Measurements from ENCODE around the gene TMEM100.

The TMEM100 gene

DNA sequence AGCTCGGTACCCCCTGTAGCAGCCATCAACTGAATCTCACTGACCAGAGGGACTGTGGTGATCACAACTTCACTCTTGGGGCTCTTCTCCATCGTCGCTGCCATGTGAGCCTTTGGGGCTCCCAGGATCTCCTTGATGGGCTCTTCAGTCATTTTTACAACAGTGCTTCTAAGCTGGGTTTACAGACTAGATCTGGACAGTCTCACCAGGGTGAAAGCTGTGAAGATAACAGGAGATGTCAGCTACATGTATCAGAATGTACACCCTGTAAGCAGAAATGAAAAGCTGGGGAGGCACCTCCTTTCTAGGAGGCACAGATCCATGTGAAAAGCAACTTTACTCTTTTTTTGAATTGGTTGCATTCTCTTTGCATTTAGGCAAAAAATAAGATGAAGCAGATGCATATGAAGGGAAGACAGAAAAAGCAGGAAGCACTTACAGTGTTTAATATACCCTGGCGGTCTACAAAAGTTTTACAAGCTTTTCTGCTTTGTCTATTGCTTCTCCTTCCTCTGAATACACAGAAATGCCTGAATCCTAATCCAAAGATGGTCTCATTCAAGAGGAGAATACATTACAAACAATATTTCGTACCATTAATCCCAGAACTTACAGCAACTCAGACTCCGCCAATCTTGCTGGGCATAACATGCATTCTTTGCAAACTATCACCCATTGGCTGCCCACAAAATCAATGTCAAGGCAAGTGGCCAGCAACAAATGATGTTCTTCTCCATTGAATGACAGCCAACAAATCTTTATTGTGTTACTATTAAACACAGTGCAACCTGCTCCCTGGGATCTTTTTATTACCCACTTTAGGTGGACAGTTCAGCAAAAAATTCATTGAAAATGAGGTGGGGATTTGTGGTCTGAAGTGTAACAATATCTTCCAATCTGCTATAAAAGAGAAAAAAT is 1.5 kb downstream of the TMEM100 start:
- no peak for TF ChIP-seq POLR2A (IDR thresholded peaks at IDR 0.05; ENCODE audit: low read depth, low read length)
- DNase-seq (ENCODE audit: insufficient read length, low spot score) (no peak), FAIRE-seq (no peak)

DNA sequence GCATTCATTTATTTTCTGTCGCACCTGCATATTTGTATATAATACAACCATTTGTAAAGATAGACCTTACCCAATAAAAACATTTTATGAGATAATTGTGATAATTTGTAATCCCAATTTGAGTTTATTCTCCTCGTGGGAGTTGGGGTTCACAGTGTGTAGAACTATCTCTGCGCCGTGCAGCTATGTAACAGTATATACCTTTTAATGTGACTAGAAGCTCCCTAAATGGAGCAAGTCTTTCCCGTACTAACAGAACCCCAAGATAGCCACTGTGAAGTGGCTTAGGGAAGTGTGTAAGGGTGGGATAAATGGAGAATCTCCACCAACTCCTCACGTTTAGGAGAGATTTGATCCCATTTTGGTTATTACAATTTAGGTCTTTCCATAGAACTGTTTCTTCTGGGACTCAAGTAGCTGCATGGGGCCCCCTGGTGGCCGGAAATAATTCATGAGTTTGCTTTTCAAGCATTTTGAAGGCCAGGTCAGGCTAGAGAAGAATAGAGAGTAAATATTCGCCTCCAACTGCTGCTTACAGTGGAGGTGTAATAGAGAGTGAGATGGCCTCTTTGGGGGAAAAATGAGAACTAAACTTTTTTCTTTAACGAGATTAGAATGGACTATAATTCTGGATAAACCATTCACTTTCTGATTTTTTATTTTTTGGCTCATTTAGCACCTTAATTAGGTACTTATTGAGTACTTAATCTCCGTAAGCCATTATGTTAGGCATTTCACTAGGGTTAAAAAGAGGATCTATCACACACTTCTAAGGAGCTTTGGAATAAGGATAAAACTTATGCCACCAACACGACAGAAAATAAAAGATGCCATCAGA is 4.5 kb downstream of the TMEM100 start:
- FAIRE-seq (no peak), DNase-seq (ENCODE audit: insufficient read length, low spot score) (no peak)
- TF ChIP-seq POLR2A (IDR thresholded peaks at IDR 0.05; ENCODE audit: low read depth, low read length): no peak

DNA sequence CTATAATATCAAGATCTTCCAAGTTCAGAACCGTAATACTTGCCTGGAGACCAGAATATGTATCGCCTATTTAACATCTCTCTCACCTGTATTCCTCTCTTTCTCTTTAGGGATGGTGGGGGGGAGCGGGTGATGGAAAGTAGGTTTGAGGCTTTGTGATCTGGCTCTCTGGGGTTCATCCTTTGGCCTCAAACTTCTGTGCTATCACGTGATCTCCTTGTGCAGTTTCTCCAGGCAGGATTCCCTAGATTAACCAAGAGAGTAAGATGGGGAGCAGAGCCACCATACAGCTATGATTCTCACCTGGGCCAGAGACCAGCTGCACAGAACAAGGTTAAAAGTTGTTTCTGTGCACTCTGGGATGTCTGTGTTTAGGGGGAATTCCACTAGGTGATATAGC is 5.2 kb downstream of the TMEM100 start:
- FAIRE-seq: no peak
- DNase-seq (ENCODE audit: insufficient read length, low spot score): no peak
- no peak for TF ChIP-seq POLR2A (IDR thresholded peaks at IDR 0.05; ENCODE audit: low read depth, low read length)

DNA sequence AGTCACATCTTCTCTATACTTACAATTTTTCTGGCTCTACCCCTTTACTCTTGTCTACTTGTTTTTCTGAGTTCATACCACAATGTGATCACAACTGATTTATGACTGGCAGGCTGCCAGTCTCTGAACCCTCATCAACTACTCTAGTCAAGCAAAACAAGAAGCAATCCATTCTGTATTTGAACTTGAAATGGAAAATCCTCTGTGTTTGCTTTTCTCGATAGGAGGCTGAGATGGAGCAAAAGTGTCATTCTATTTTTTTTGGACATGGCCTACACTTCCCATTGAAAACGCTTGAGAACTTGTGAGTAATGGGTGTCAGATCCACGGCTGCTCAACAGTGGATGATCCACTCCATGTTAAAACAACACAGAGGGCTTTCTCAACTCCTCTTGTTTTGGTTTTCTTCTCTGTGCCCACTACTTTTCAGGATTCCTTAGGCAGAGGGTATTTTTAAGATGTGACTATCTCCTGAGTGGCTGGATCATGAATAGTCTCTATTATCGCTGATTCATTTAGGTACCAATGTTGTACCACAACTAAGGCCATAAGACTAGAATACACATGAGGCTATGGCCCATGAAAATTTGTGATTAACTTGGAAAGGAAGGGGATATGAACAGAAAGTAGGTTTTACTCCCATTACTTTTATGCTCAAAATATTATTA is 11.7 kb downstream of the TMEM100 start:
- FAIRE-seq (no peak), DNase-seq (ENCODE audit: insufficient read length, low spot score) (no peak)
- TF ChIP-seq POLR2A (IDR thresholded peaks at IDR 0.05; ENCODE audit: low read depth, low read length): no peak

DNA sequence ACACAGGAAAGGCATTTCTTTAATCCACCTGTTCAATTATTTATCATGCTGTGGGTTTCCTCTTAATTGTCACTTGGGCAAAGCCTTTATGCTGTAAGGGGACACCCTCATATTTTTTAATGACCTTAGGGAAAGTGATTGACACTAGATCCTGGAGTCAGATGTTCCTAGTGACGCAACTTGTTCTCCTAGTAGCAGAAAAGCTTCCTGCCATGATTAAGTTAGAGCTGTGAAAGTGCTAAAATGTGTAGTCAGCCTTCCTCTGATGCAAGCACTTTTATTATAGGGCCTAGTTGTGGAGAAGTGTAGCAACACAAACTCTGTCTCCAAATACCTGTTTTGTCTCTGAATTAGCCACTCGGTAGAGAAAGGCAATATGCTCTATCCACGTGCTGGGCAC is 12.3 kb downstream of the TMEM100 start:
- no peak for FAIRE-seq
- DNase-seq (ENCODE audit: insufficient read length, low spot score): no peak
- TF ChIP-seq POLR2A (IDR thresholded peaks at IDR 0.05; ENCODE audit: low read depth, low read length): no peak

DNA sequence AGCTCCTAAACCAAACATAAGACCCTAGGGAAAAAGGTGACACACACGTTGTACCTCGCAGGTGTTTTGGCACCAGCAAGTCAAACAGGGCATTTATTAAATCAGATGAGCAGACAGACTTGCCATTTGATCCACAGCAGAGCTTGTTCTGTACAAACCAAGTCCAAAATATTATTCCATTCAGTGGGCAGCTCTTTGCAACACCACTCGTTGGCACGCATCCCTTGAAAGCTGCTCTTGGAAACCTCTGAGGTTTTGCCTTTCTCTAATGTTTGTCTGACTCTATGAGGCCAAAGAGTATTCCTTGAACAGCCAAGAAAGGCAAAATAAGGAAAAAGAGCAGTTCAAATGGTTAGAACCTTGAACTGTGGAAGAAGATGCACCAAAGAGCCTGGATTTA is 12.7 kb downstream of the TMEM100 start:
- no peak for FAIRE-seq
- no peak for DNase-seq (ENCODE audit: insufficient read length, low spot score)
- TF ChIP-seq POLR2A (IDR thresholded peaks at IDR 0.05; ENCODE audit: low read depth, low read length): no peak

DNA sequence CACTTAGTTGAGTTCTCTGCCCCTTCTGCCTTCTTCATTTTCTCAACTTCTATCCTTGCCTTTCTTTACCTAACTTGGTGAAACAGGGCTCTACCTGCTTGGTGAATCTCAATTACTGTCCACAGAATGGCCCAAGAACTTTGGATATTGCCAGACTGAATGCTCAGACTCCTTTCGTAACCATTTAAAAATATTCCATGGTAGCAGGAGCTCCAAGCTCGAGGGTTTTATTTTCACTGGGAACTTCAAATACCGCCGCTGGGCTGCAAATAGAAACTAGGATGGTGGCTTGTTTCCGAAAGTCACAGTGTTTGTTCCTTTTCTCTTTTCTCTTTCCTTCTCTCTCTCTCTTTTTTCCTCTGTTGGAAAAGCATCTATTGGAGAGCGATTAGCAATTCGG is 13.2 kb downstream of the TMEM100 start:
- no peak for DNase-seq (ENCODE audit: insufficient read length, low spot score)
- FAIRE-seq: no peak
- no peak for TF ChIP-seq POLR2A (IDR thresholded peaks at IDR 0.05; ENCODE audit: low read depth, low read length)

DNA sequence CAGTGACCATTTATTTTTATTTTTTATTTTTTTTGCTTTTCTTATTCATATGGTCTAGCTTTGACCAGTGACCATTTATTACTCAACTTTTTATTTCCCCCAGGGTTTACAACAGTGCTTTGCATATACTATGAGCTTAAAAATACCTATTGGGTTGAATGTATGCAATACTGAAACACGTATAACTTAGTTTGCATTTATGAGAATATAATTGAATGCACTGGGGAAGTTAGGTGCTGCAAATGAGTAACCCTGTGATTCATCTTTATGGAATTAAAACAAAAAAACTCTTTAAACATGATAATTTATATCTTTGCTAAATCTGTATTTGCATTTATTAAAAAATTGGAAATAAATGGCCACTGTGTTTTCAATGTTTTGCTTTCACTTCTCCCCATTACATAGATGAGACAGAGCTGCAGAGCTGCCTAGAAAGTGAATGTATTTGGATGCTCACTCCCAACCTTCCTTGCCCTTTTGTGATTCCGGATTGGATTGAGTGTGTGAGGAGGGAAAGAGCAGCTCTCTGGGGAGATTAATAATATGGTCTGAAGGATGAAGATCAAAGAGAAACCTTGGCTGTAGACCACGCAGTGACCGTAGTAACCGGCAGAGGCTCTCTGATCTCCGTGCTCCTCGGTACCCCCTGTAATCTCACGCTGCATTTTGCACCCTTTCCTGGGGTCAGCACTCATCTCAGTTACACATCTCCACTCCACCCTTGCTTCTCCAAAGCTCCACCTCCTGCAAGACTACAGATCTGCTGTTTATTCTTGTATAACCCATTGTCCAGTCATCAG is 14.3 kb downstream of the TMEM100 start:
- FAIRE-seq (no peak), DNase-seq (ENCODE audit: insufficient read length, low spot score) (no peak)
- TF ChIP-seq POLR2A (IDR thresholded peaks at IDR 0.05; ENCODE audit: low read depth, low read length): no peak

DNA sequence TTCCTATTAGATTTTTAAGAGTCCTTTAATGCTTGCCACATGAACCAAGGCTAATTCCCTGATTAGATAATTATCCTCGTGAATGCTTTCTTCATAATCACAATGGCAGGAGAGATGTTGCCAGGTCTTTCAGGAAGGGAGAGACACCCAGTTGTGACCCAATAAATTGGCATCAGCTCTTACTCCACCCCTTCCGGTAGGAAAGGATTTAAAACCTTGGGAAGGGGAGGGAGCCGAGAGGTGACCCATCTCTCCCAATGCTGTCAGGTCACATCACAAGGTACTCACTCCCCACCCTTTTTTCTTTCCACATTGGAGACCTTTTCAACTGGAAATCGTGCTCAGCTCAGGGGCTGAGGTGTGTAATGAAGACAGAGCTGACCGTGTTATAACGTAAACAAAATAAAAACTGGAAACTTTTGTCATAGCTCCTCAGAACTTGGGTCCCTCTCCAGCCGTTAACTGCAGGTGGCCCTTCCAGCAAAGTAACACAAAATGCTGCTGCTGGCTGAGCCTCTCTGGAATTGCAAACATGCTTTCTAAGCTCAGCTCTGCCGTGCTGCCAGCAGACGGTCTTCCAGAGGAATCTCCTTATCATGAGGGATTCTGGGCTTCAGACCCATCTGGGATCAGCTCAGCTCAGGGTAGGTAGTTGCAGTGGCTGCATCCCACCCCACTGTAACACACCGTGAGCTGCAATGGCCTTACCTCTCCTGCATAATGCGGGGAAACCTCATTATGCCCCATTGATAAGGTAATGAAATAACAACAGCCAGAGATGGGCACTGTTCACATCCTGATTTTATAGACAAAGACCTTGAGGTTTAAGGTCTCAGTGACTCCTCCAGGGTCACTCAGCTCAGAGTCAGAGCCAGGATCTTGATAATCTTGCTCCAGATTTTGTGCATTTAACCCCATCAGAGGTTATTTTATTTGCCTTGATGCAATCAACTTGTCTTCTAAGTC is 15.6 kb downstream of the TMEM100 start:
- no peak for TF ChIP-seq POLR2A (IDR thresholded peaks at IDR 0.05; ENCODE audit: low read depth, low read length)
- DNase-seq (ENCODE audit: insufficient read length, low spot score) (no peak), FAIRE-seq (no peak)

DNA sequence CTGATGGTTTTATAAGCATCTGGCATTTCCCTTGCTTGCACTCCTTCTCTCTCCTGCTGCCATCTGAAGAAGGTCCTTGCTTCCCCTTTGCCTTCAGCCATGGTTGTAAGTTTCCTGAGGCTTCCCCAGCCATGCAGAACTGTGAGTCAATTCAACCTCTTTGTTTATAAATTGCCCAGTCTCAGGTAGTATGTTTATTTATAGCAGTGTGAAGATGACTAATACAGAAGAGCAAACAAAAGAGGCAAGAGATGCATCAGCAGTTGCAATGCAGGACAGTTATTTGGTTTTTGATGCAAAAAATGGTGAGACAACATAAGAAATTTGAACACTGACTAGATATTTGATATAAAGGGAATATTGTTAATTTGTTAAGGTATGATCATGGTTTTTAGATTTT is 16.8 kb downstream of the TMEM100 start:
- TF ChIP-seq POLR2A (IDR thresholded peaks at IDR 0.05; ENCODE audit: low read depth, low read length): no peak
- DNase-seq (ENCODE audit: insufficient read length, low spot score) (no peak), FAIRE-seq (no peak)

DNA sequence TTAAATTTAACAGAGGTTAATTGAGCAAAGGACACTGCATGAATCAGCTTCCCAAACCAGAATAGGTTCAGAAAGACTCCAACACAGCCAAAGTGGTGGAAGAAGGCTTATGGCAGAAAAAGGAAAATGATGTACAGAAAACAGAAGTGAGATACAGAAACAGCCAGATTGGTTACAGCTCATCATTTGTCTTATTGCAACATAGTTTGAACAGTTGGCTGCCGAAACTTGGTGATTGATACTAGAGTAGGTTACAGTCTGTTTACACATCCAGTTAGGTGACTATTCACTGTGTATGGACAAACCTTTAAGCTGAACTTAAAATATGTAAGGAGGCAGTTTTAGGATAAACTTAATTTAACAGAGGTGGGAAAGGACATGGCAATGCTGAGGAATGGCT is 18.3 kb downstream of the TMEM100 start:
- DNase-seq (ENCODE audit: insufficient read length, low spot score) (no peak), FAIRE-seq (no peak)
- no peak for TF ChIP-seq POLR2A (IDR thresholded peaks at IDR 0.05; ENCODE audit: low read depth, low read length)

DNA sequence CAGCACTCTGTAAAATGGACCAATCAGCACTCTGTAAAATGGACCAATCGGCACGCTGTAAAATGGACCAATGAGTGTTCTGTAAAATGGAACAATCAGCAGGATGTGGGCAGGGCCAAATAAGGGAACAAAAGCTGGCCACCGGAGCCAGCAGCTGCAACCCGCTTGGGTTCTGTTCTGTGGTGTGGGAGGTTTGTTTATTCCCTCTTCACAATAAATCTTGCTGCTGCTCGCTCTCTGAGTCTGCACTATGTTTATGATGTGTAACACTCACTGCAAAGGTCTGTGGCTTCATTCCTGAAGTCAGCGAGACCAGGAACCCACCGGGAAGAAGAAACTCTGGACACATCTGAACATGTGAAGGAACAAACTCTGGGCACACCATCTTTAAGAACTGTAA is 20.5 kb downstream of the TMEM100 start:
- DNase-seq (ENCODE audit: insufficient read length, low spot score): no peak
- FAIRE-seq: no peak
- TF ChIP-seq POLR2A (IDR thresholded peaks at IDR 0.05; ENCODE audit: low read depth, low read length): no peak

All from H54 (cell line).